Measurements from ENCODE around the gene KCNJ14.
A peak's percentile ranks its signal among the peaks of the same experiment; 100 is the strongest.
"Not testable (repeated sequence)": the region's sequence is repeated elsewhere in the genome, so short reads cannot be mapped to it uniquely, and the experiment has no call there.

Gene KCNJ14

DNA sequence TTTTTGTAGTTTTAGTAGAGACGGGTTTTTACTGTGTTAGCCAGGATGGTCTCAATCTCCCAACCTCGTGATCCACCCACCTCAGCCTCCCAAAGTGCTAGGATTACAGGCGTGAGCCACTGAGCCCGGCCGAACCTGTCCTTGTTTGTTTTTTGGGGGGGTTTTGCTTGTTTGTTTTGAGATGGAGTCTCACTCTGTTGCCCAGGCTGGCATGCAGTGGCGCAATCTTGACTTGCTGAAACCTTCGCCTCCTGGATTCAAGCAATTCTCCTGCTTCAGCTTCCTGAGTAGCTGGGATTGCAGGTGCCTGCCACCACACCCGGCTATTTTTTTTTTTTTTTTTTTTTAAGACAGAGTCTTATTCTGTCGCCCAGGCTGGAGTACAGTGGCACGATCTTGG lies 31.3 kb downstream of the KCNJ14 start:
- DNase-seq (ENCODE audit: low read depth in 2 of 3, low spot score in 1 of 3): not testable (repeated sequence)

DNA sequence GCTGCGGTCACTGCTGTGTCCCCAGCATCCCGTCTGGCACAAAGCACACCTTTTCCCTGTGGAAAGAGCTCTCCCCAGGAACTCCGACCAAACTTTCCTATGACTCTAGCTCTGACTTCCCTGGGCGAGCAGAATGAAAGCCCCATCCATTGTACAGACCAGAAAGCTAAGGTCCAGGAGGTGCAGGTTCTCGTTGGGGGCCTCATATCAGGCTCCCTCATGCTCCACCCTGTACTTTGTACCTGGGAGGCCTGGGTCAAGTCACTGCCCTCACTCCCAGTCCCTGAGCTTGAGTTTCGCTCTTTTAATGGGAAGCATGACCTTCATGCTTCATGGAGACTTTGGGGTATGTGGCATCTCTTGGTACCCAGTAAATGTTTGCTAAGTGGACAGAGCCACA lies 32.2 kb downstream of the KCNJ14 start:
- DNase-seq (ENCODE audit: low read depth in 2 of 3, low spot score in 1 of 3): no peak

DNA sequence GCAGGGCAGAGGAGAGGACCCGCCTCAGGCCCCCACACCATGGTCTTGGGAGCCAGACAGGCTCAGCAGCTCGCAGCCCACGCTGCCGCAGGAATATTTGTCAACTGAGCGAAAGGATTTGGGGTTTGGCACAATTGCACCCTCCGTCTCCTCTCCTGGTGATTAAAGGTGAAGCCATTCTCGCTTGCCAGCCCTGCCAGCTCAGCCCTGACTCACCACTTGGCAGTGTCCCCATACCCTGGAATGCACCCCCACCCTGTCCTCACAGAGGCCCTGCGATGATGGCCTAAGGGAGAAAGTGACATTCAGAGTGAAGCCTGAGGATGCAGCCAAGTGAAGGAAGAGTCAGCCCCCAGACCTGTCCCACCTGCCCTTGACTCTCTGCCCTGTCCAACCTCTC lies 32.6 kb downstream of the KCNJ14 start:
- no peak for DNase-seq (ENCODE audit: low read depth in 2 of 3, low spot score in 1 of 3)

DNA sequence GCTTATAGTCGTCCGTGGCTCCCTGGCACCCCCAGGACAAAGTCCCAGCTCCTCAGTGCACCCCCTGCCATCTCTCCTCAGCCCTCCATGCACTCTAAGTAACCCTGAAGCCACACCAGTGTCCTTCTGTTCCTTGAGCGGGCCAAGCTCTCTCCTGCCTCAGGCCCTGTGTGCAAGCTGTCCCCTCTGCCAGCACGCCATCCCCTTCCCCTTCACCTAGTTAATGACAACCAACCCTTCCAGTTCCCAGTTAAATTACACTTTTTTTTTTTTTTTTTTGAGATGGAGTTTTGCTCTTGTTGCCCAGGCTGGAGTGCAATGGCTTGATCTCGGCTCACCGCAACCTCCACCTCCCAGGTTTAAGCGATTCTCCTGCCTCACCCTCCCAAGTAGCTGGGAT lies 33.1 kb downstream of the KCNJ14 start:
- DNase-seq (ENCODE audit: low read depth in 2 of 3, low spot score in 1 of 3): not testable (repeated sequence)

DNA sequence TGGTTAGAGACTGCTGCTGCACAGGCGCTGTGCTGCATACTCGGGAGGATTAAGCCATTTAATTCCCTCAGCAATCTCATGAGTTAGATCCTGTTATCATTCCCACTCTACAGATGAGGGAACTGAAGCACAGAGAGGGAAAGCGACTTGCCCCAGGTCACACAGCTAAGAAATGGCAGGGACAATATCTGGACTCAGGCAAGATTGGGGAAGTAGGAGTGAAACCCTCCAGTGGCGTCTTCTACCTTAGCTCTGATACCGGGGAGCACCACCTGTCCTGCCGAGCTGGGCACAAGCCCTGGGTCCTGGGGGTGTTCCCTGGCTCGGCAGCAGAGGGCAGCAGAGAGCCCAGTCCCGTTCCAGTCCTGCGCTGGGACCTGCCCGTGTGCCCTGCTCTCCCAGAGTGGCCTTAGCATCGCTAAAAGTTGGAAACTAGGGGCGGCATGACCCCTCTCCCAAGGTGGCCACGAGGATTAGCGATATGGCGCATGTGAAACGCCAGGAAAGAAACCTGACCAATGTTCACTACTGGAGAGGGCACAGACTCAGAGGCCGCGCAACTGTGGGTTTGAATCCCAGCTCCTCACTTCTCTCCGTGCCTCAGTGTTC lies 34.3 kb downstream of the KCNJ14 start:
- peak; percentile 68 to 87 (median 79) for DNase-seq (ENCODE audit: low read depth in 2 of 3, low spot score in 1 of 3)

DNA sequence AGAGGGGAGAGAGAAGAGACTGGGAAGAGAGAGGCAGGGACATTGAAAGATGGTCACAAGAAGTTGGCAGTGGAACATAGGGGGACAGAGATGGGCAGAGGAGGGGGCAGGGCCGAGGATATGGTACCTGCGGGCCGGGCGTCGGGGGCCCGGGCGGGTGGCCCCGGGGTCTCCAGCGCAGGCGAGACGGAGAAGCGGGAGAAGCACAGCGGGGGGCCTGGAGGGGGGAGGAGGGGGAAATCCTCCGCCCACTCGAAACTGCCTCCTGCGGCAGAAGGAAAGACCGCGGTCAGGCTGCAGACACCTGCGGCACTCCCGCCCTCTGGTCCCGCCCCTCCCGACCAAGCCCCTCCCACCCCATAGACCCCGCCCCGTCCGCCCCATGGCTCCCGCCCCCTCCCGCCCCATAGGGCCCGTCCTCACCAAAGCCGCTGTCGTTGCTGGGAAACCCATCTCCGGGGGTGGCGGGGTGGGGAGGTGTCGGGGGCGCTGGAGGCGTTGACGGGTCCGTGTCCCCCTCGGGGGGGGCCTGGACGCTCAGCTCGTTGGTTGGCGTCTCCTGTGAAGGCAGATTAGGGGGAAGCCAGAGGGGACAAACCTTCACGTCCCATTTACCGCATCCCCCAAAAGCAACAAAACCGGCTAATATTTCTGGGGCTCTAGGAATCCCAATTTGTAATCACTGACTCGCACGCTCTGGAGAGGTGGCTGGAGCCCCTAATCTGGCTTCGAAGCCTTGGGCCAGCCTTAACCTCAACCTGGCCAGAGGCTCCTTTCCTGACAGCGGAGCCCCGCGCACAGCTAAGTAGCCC lies 35.8 kb downstream of the KCNJ14 start:
- no peak for DNase-seq (ENCODE audit: low read depth in 2 of 3, low spot score in 1 of 3)

DNA sequence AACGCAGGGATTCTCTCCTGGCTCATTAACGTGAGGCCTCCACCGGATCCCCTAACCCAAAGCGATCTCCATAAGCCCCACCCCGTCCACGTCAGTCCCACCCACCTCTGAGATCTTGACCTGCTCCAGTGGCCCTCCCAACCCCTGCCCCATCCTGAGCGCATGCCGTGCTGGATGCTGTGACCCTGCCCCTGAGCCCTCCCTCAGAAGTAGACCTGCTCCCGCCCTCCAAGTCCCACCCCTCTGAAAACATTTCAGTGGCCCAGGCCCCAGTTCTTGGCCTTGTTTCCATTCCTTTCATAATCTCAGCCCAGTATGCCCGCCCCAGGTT lies 36.4 kb downstream of the KCNJ14 start:
- DNase-seq (ENCODE audit: low read depth in 2 of 3, low spot score in 1 of 3): no peak

DNA sequence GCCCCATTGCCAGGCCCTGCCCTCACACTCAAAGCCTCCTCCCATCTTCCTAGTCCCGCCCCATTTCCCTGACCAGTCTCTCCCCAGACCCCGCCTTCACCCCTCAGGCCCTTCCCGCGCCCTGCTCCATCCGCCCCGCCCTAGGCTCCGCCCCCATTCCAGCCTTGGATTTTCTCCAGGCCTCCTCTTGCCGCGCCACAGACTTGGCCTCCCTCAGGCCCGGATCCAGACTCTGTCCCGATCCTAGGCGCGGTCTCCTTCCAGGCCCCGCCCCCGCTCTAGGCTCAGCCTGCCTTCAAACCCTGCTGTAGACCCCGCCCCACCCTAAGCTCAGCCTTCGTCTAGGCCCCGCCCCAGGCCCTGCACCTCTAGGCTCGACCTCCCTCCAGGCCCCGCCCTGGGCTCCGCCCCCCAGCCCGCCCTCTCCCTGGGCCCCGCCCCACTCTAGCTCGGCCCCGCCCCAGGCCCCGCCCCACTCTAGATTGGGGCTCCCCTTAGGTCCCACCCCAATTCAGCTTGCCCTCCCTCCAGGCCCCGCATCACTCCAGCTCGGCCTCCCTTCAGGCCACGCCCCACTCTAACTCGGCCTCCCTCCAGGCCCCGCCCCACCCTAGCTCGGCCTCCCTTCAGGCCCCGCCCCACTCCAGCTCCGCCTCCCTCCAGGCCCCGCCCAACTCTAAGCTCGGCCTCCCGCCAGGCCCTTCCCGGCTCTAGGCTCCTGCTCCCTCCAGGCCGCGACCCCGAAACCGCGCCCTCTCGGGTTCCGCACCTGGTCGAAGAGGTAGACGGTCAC lies 37.7 kb downstream of the KCNJ14 start:
- peak; percentile 74 to 90 (median 83) for DNase-seq (ENCODE audit: low read depth in 2 of 3, low spot score in 1 of 3)

DNA sequence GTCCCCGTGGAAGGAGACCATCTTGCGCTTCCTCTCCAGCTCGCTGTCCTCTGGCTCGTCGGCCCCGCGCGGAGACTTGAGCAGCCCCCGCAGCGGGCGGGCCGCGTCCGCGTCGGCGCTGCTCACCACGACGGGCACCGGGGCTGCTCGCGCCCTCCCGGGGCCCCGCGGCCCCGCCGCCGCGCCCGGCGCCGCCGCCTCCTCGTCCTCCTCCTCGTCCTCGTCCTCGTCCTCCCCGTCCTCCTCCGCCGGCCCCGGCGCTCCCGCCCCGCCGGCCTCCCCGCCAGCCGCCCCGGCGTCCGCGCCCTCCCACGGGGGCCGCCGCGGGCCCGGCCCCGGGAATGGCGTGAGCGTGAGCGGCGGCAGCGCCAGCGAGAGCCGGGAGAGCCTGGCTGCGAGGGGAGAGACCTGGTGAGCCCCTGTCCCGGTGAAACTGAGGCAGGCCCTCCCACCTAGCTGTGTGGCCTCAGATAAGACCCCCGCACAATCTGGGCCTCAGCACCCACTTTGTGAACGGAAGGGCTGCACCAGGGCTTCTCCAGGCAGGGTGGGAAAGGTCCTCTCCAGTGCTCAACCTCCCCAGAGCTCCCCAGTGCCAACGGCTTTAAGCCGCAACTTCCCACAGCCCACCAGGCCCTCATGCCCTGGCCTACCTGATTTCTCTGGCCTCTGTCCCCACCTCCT lies 38.5 kb downstream of the KCNJ14 start:
- no peak for DNase-seq (ENCODE audit: low read depth in 2 of 3, low spot score in 1 of 3)

DNA sequence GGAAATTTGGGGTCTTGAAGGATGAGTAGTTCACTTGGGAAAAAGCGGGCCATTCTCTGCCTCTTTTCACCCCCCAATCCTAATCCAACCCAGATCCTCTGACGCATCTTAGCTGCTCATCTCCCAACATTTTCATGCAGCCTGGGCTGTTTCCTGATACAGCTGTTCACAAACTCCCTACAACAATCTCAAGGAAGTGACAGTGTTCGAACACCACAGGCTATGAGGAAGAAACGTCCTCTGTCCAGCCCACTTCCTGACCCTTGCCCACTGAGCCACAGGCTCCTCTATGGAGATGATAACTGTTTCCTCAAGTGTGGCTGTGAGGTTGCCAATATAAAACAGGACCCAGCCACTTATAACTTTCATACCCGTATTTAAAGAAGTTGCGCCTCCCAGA lies 40.0 kb downstream of the KCNJ14 start:
- DNase-seq (ENCODE audit: low read depth in 2 of 3, low spot score in 1 of 3): no peak

DNA sequence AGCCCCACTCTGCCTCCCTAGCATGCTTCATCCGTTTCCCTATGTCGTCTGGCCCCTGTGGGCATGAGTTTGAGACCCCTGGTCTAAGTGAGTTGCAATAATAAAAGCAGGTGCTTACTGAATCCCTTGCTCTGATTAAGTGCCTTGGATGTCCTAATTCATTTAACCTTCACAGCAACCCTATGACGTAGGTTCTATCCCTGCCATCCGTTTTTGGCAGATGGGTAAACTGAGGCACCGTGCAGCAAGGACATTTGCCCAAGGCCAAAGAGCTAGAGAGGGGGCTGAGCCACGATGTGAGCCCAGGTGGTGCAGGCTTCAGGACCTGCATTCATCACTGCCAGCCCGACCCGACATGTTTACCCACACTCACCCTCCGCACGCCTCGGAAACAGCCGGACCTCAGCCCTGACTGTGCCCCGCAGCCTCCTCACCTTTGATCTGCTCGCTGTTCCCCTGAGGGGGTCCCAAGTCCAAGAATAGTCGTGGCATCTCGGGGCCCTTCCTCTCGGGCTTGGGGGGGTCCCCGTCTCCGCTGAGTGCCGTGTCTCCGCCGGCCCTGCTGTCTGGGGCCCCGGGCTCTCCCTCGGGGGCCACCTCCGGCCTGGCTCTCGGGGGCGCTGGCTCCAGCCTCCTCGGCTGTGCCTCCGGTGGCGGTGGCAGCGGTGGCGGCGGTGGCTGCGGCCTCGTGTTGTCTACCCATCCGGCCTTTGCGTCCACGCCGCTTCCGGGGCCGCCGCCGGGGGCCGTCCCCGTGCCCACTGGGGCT lies 41.8 kb downstream of the KCNJ14 start:
- no peak for DNase-seq (ENCODE audit: low read depth in 2 of 3, low spot score in 1 of 3)

DNA sequence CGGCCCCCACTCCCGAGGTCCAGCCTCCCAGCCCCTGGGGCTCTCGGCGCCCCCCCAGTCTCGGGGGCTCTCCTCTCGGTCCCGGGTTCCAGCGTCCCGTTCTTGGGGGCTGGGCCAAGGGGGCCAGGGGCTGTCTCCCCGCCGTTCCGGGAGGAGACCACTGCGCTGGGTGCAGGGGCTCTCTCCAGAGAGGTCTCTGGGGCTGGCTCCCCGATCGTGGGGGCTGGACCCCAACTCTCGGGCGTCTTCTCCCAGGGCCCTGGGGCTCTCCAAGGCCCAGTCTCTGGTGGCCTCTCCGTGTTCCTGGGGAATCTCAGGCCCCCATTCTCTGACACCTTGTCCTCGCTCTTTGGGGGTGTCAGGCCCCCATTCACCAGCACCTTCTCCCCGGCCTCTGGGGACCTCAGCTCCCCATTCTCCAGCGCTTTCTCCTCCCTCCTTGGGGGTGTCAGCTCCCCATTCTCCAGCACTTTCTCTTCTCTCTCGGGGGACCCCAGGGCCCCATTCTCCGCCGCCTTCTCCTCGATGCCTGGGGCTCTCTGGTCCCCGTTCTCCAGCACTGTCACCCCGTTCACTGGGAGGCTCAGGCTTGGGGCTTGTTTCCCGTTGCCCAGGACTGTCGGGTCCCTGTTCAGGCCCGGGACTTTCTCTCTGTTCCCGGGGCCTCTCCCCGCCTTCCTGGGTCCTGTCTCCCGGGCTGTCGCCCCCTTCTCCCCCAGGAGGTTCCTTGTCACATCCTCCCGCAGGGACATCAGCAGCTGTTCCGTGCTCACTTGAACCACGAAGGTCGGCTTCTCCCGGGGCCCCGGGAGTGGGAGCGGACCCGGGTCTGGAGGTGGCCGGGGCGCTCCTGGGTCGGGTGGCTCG lies 42.6 kb downstream of the KCNJ14 start:
- no peak for DNase-seq (ENCODE audit: low read depth in 2 of 3, low spot score in 1 of 3)

DNA sequence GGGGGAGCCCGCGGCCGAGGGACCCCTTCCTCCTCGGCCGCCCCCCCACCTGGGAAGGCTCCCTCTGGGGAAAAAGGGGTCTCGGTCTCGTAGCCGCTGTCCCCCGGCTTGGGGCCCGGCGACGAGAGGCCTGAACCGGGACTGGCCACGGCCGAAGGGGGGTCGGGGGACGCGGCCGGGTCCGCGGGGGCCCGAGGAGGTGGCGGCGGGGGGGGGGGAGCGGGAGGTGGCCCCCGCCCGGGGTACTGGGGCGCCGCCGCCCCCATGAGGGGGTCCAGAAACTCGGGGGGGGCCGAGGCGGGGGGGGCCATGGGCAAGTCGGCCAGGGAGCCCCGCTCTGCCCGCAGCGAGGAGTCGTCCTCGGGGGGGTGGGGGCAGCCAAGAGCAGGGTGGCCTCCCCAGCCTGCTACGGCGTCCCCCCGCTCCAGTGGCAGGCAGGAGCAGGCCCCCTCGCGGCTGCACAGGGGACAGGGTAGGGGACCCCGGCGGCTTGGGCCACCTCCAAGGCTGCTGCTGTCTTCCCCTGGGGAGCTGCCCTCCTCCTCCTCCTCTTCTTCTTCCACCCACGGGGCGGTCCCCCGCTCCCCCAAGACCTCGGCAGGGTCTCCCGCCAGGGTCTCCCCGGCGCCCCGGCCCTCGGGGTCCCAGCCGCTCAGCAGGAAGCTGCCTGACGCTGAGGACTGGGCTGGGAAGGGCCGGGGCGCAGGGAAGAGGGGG lies 43.4 kb downstream of the KCNJ14 start:
- DNase-seq (ENCODE audit: low read depth in 2 of 3, low spot score in 1 of 3): no peak

DNA sequence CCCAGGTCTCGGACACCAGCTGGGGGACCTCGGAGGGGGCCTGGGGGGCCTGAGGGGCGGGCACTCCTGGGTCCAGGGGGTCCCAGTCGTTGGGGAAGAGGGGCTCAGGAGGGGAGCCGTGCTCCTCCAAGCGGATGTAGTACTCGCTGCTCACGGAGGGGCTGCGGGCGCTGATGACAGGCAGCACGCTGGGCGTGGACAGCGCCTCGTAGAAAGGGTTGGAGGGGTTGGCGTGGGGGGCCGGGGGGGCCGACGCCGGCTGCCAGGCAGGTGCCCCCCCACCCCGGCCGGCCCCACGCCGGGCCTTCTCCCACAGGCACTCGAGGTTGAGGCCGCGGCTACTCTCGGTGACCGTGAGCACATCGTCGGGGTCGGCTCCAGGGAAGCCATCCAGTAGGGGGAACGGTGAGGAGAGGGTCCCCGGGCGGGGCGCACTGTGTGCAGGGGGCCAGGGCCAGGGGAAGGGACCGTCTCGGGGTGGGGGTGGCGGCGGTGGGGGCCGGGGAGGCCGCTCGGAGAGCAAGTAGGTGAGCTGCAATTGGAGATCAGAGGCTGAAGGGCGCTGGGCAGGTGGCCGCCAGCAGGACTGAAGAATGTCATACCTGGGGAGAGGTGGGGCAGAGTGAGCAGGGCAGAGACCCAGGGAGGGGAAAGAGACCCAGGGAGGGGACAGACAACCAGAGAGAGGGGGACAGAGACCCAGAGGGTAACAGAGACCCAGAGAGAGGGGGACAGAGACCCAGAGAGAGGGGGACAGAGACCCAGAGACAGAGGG lies 44.1 kb downstream of the KCNJ14 start:
- no peak for DNase-seq (ENCODE audit: low read depth in 2 of 3, low spot score in 1 of 3)

DNA sequence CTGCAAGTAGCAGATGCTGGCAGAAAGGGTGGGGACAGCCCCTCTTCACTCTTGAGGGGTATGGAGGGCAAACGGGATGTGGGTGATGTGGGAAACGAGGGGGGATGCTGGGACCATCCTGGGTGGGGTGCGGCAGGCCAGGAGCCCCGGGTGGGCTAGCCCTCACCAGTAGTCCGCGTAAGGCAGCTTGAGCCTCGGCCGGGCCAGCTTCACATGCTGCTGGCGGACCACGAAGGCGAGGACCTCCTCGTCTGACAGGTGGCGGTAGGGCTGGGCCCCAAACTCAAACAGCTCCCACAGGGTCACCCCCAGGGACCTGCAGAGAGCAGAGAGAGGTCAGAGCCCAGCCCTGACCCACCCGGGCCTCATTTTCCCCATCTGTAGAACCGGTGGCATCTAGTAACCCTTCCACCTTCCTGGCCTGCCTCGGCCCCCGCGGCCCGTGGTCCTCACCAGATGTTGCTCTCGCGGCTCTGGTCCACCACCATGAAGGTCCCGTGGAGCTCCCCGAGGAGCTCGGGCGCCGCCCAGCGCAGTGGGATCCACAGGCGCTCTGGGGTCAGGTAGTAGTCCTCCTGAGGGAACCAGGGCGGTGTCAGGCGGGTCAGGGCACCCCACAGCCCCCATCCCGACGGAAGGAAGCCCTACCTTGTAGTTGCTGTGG lies 45.6 kb downstream of the KCNJ14 start:
- DNase-seq (ENCODE audit: low read depth in 2 of 3, low spot score in 1 of 3): no peak

DNA sequence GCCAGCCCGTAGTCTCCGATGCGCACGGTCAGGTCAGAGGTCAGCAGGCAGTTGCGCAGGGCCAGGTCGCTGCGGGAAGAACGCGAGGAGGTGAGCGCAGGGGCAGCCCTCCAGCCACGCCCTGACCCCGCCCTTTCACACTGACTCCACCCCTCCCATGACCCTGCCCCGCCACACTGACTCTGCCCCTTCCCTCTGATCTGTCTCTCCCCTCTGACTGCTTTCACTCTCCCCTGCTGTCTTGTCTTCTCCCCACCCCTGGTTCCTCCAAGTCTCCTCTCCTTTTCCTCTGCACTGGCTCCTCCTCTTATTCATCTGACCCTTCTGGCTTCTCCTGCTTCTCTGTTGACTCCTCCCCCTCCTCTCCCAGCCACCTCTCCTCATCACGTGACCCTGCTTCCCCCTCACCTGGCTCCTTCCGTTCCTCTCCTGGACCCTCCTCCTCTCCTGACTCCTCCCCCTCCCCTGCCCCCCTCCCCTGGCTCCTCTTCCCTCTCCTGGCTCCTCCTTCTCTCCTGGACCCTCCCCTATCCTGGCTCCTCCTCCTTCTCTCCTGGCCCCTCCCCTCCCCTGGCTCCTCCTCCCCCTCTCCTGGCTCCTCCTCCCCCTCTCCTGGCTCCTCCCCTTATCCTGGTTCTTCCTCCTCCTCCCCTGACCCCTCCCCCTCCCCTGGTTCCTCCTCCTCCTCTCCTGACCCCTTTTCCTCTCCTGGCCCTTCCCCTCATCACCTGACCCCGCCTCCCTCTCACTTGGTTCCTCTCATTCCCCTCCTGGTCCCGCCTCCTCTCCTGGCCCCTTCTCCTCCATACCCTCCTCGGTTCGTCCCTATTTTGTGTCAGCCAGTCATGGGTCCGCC lies 46.3 kb downstream of the KCNJ14 start:
- DNase-seq (ENCODE audit: low read depth in 2 of 3, low spot score in 1 of 3): peak; percentile 54 to 70 (median 70)

Measured in stimulated activated CD4-positive, alpha-beta T cell treated with anti-CD3 and anti-CD28 coated beads, Interleukin-12 subunit alpha, Interleukin-12 subunit beta, amount 100 ng/mL, for 48 hours (primary cell).